ENCODE measurements around the gene C1orf159.

GRCh38 chr1:1117469-1117831 lies 1.6 kb upstream of the C1orf159 start:
- TF ChIP-seq EZH2 (IDR thresholded peaks at IDR 0.05; ENCODE audit: borderline replicate concordance, low read depth, low read length, severe bottlenecking) (no peak), CTCF (IDR thresholded peaks at IDR 0.05; ENCODE audit: borderline replicate concordance, extremely low read depth, low read length, poor library complexity, severe bottlenecking) (no peak)

Measured in DND-41 (cell line).